GM10847 (cell line): Measurements from ENCODE around the gene NDUFA9.

Experiments
- POLR2A ChIP-seq: IDR thresholded peaks from 2 replicates; pipeline ENCODE4 v1.6.1; 2011; ENCODE audit not compliant: insufficient read length; ENCODE audit errors: extremely low read depth

The NDUFA9 gene

DNA sequence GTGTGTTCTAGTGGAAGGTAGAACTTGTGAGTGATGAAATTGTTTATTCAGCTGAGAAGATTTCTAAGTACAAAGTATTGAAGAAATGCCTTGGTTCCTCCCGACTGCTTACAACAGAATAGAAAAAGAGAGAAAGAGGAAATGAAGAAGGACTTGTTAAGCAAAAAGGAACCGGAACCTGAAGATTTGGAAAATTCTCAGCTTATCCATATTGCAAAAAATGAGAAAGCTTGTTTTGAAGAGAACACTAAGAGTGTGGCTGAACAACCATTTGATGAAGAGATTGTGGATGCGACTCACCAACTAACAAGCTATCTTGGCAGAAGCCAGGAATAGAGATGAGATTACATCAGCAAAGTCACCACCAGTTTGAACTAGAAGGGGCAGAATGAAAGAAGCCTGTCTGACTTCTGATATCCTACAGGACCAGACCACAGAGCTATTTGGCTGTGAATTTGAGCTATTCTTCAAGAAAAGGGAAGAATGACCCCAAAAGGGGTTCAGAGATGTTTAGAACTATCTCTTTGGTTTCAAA is 15.1 kb downstream of the NDUFA9 start:
- TF ChIP-seq POLR2A, result no peak

DNA sequence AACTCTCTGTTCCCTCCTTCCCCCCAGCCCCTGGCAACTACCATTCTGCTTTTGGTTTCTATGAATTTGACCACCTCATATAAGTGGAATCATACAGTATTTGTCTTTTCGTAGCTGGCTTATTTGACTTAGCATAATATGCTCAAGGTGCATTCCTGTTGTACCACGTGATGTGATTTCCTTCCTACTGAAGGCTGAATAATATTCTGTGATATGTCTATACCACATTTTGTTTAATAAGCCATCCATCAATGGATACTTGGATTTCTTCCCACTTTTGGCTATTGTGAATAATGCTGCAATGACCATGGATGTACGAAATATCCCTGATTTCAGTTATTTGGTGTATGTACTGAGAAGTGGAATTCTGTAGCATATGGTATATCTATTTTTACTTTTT is 16.3 kb downstream of the NDUFA9 start:
- no peak for TF ChIP-seq POLR2A

DNA sequence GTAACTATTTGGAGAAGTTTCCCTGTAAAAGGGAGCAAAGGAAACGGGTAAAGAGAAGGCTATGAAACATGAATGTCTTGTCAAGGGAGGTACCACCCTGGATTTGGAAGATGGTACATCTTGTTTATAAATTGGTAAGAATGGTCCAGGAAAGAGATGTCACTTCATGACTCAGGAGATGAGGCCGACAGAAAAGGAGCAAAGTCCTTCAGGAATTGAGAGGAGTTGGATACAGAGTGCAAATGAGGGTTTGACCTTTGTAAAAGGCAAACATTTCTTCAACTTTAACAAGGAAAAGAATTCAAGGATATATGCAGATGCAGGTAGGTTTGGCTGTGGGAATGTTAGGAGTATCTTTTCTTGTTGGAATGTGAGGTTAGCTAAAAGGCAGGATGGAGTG is 30.8 kb downstream of the NDUFA9 start:
- TF ChIP-seq POLR2A, result no peak

DNA sequence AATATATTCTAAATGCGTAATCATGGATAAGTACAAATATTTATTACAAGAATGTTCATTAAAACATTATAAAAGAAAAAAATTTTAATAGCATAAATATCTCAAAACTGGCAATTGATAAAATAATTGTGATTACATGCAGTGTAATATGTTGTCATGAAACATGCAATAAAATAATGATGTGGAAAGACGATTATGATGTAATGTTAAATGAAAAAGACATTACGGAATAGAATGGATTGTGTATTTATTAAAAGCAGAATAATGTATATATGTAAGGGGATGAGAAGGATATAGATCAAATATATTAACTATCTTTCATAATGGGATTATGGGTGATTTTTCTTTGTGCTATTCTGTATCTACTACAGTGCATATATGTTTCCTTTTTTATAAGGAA is 32.8 kb downstream of the NDUFA9 start:
- no peak for TF ChIP-seq POLR2A

DNA sequence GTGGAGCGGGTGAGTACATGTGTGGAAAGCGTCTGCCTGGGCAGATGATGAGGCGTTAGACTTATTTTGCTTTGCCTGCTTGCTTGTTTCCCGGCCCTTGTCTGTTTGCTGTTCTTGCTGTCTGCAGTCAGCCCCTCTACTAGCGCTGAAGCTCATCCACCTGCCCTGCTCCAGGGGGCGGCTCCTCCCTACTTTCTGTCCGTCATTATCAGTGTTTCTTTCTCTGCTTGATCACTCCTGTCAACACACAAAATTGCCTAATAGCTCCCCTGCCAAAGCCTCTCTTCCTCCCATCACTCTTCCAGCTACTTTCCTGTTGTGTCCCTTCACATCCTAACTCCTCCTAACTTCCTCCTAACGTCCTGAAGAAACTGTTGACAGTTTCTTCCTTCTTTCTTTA is 36.4 kb downstream of the NDUFA9 start:
- TF ChIP-seq POLR2A, result no peak

DNA sequence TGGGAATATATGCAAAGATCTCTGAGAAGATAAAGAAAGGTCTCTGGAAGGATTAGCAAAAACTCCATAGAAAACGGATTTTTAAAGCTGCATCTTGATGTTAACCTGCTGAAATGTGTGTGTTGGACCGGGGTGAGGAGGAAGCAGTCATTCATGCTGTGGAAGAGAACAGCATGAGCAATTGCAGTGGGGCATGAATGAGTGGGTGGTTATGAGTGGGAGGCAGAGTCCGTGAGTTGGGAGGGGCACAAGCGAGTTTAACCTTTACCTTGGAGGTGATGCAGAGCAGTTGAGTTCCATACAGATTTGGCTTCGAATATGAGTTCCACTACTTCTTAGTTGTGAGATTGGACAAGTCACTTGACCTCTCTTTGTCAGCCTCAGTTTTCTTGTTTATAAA is 41.8 kb downstream of the NDUFA9 start:
- TF ChIP-seq POLR2A, result no peak
